T follicular helper cell (primary cell): ENCODE data around the gene RIMKLA.

Experiments
- DNase-seq: peaks from one replicate; pipeline ENCODE4 v3.0.0-alpha.2; 2020; ENCODE audit warnings: low read depth

Gene RIMKLA

GRCh38 chr1:42372796-42373195, 7.8 kb upstream of the RIMKLA start:
- no peak for DNase-seq

DNA sequence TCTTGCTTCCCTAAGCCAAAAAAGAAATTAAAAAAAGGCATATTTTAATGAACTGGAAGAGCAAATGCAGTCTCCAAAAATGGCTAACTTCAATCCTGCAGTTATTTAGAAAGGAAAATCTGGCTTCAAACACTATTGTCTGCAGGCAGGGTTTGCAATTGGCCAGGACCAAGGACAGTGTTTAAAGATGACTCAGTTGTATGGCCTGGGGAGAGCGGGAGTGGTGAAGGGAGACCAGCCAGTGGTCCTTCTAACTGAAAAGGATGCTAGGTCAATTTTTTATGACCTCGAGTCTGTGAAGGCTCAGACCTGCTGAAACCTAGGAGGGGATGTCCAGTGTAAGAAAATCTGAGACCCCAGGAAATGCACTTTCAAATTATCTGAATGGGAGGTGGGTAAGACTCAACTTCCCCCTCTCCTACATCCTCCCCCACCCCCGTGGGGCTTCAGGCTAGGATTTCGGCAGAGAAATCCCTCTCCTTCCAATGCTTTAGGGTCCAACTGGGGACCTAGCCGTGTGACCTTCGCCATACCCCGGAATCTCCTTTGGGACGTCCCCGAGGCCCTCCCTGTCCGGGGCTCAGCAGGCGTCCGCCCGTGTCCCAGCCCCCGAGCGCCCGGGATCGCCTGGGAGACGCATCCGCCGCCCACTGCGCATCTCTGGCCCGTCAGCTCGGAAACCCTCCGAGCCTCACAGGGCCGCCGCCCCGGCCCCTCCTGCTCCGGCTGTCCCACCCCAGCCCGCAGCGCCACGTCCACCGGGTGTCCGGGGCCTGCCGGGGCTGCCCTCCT, 602 bp upstream of the RIMKLA start:
- no peak for DNase-seq

GRCh38 chr1:42381280-42381673, 685 bp downstream of the RIMKLA start:
- DNase-seq: no peak

- DNase-seq: no peak
These were observed 4.7 kb downstream of the RIMKLA start for GRCh38 chr1:42385283-42385682.

DNA sequence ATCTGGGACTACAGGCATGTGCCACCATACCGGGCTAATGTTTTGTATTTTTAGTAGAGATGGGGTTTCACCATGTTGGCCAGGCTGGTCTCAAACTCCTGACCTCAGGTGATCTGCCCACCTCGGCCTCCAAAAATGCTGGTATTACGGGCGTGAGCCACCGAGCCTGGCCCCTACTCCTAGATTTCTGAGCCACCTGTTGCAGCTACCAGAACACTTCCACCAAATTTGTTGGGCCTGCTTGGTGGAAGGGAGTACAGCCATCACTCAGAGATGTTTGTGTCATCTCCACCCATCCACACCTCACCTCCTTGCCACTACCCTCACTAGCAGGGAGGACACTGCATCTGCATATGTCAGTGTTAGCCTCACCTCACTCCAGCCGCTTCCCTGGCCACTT, 5.5 kb downstream of the RIMKLA start:
- no peak for DNase-seq

DNA sequence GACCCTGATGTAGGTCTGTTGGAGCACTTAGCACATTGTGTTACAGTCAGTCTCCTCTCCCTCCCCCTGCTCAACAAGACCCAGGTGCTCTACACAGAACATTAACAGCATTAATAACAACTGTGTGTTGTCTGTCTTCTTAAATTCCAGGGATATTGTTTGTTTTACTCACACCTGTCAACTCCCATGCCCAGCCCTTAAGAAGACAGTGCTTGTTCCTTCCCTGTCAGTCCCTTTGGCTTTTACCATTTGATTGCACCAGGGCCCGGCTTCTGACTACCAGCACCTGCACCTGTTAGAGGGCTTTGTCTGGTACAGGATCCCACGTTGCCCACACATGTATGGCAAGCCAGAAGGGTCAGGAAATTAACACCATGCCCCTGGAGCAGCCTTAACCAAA, 11.7 kb downstream of the RIMKLA start:
- no peak for DNase-seq

- DNase-seq: no peak
These were observed 12.6 kb downstream of the RIMKLA start for GRCh38 chr1:42392967-42393848.

DNA sequence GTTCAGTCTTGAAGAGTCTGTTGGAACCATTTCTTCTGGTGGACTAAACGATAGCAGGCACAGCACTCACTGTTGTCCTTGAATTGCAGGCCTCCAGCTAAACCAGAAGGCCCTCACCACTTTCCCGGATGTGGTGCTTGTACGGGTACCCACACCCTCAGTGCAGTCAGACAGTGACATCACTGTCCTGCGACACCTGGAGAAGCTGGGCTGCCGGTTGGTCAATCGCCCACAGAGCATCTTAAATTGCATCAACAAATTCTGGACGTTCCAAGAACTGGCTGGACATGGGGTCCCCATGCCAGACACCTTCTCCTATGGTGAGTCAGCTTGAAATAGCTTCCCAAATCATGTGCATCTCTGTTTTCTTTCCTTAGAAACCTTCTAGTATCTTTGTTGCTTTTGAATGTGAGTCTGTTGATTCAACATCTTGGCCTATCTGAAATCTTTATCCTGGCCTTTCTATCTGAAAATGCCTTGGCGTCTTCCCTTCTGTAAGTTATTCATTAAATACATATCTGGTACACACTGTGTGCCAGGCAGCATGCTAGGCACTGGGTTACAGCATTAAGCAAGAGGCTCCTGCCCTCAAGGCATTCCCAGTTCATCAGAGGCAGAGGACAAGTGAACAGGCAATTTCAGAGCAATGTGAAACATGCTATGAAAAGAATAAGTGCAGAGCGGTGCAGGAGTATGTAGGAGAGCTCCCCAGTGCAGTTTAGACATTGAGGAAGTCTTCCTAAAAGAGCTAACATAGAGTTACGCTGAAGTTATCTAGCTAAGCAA, 18.9 kb downstream of the RIMKLA start:
- no peak for DNase-seq

GRCh38 chr1:42403880-42404400, 23.3 kb downstream of the RIMKLA start:
- DNase-seq: no peak

GRCh38 chr1:42414551-42415496, 34.2 kb downstream of the RIMKLA start:
- no peak for DNase-seq

DNA sequence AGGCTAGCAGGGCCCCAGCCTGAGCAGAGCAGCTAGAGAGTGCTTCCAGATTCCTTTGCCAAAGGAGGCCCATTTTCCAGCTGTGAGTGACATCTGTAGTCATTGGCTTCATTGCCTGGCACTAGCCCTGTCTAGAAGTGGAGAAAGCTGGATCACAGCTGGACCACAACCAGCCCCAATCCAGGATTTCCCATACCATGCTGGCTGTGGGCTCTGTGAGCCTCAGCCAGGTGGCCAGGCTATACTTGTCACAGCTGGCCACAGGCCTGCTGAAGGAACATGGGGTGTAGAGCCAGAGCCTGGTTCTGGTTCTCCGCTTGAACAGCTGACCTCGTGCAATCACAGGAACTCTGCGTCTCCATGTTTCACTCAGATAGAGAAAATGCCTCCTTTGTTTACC, 36.6 kb downstream of the RIMKLA start:
- no peak for DNase-seq

- no peak for DNase-seq
These were observed 37.9 kb downstream of the RIMKLA start for GRCh38 chr1:42418516-42418915.

GRCh38 chr1:42419126-42419821, 38.7 kb downstream of the RIMKLA start:
- DNase-seq: no peak

GRCh38 chr1:42420121-42420520, 39.5 kb downstream of the RIMKLA start:
- no peak for DNase-seq

DNA sequence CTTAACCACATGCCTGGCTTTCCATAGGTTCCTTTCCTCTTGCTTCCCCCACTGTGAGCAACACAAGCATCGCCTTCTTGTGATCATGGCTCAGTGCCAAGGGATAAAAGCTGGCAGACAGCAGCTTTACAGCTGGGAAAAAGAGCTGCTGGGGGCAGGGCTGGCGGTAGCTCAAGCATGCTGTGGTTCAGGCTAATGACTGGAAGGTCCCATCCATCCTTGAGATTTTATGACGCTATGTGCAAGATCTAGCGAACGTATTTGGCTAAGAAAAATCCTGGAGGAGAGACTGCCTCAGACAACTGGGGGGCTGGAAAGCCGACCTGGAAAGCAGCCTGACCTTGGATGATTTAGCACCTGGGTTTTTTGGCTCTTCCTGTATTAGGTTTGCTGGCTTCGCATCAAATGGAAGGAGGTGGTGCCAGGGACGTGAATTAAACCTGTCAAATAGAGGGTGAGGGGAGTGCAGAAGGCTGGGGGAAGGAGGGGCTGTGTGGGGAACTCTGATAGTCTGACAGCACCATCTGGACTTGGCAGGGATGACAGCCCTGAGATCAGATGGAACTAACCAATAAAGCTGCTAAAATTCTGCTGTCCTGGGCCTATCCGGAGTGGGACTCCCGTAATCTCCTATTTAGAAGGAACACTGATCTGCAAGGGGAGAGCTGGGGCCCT, 40.5 kb downstream of the RIMKLA start:
- DNase-seq: no peak

DNA sequence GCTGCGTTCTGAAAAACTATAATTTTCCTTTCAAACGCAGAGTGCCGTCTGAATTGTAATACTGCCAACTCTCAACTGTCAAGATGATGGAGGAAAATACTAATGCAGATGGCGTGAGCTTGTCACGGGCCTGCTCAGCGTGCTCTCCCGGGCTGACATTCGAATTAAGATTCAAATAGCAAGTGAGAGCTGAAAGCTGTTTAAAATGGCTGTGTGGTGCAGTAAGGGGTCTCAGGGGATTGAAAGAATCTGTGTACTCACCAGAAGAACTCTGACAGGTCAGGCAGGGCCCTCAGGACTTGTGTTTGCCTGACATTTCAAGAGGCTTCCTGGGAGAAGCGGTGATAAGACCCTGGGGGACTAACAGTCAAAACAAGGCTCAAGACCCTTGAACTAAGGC, 42.1 kb downstream of the RIMKLA start:
- no peak for DNase-seq

DNA sequence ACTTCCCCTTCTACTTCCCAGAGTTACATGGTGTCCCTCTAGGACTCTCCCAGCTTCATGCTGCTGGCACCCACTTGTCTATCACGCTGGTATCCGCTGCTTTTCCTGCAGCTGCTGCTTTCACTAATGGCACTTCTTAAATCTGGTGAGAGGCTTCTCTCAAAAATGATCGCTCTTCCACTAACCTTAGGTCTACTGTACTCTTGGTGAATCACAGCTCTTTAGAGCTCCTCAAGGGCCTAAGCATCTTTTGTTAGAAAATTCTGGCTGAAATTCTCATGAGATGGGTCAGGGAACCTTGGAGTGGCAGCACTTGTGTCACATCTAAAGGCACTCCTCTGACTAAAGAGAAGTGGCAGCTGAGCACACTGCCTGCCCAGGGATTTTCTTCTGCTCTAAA, 43.1 kb downstream of the RIMKLA start:
- DNase-seq: no peak

- DNase-seq: no peak
These were observed 43.6 kb downstream of the RIMKLA start for GRCh38 chr1:42424201-42424600.

- DNase-seq: no peak
These were observed 46.6 kb downstream of the RIMKLA start for GRCh38 chr1:42427240-42427639.

DNA sequence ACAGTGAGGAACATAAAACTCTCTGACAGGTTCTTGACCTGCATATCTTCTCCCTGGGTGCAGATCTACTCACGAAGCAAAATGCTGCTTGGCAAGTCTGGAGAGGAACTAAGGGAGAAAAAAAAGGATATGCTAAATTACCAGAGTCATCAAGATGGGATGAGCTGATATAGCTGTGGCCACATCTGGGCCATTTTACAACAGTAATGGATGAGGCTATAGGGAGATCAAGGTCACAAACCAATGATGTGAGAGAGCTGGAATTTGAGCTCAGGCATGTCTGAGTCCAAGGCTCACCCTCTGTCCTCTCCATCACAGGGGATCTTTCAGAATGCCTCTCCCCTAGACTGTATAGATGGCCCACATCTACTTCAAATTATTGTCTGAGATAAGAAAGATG, 49.0 kb downstream of the RIMKLA start:
- no peak for DNase-seq
